GM12878 (cell line): ENCODE measurements around the gene FBRSL1. TPM values are rescaled to one million over a fixed set of nuclear protein-coding genes. Genes with fewer than 3 reads are reported as not detected.

Experiments used
- ATAC-seq: fragments of 200-7000 bp; cut with Tn5 transposase; 3 replicates; pipeline ENCODE4 v1.9.1; 2020; ENCODE audit warnings: mild to moderate bottlenecking, moderate library complexity
- BruUV-seq: library from RNA; stranded (reverse); fragments of 400-500 nt; replicated peaks from 2 replicates; lab custom pipeline; 2021; lab: Mats Ljungman, UMichigan
- CTCF ChIA-PET: fragments of 300-600 bp; sonication (Branson Sonifier 250); formaldehyde crosslinking; extraction: SDS; loops from one replicate; lab custom pipeline; 2021; ENCODE audit warnings: inconsistent platforms; lab: Yijun Ruan, JAX
- POLR2A ChIA-PET: fragments of 350-600 bp; formaldehyde crosslinking; extraction: SDS; loops from one replicate; lab custom pipeline; 2021; ENCODE audit warnings: inconsistent platforms; lab: Charles Lee
- RAD21 ChIA-PET: fragments of 300-600 bp; sonication (Branson Sonifier 250); formaldehyde crosslinking; loops from one replicate; lab custom pipeline; 2023; ENCODE audit warnings: antibody characterized with exemption; ENCODE audit not compliant: unreplicated experiment; lab: Charles Lee
- SMC1A ChIA-PET: fragments of 300-600 bp; sonication (Branson Sonifier 250); formaldehyde crosslinking; loops from one replicate; lab custom pipeline; 2023; ENCODE audit not compliant: unreplicated experiment, uncharacterized antibody; lab: Charles Lee
- DNase-seq: peaks from one replicate; pipeline ENCODE4 v3.0.0-alpha.2; 2011; ENCODE audit warnings: low read depth, low spot score
- FAIRE-seq: peaks from 3 replicates; lab custom pipeline; 2011; peaks lifted over from hg19 to GRCh38; lab: Jason Lieb, UNC
- H2AFZ ChIP-seq: 2 replicates; pipeline ENCODE4 v1.6.0; 2011; ENCODE audit warnings: low read depth, low read length, control low read depth; ENCODE audit not compliant: control insufficient read depth
- H3K27ac ChIP-seq: 2 replicates; pipeline ENCODE4 v1.5.1; 2011; ENCODE audit warnings: control low read depth; ENCODE audit not compliant: control insufficient read depth, insufficient read depth
- H3K27me3 ChIP-seq, 2 experiments: replicated peaks in 1 of 2; 2 replicates each; pipeline versions ENCODE4 v1.6.0 to v1.6.1; 2011; ENCODE audit warnings: low read length in 1 of 2; ENCODE audit not compliant: control insufficient read depth in 2 of 2, insufficient read depth in 2 of 2
- H3K36me3 ChIP-seq, 2 experiments: 2 replicates each; pipeline ENCODE4 v1.5.1; 2011; ENCODE audit warnings: low read length in 1 of 2; ENCODE audit not compliant: control insufficient read depth in 2 of 2, insufficient read depth in 2 of 2
- H3K4me1 ChIP-seq: 2 replicates; pipeline ENCODE4 v1.6.1; 2011; ENCODE audit warnings: mild to moderate bottlenecking, low read length, moderate library complexity, mixed read lengths; ENCODE audit not compliant: control insufficient read depth, insufficient read depth
- H3K4me2 ChIP-seq: 2 replicates; pipeline ENCODE4 v1.6.0; 2011; ENCODE audit warnings: control low read depth; ENCODE audit not compliant: control insufficient read depth, insufficient read depth
- H3K4me3 ChIP-seq: fragments of 200-600 bp; sonication (generic); 2 replicates; pipeline ENCODE4 v1.5.1; 2016
- H3K79me2 ChIP-seq: 2 replicates; pipeline ENCODE4 v1.6.0; 2011; ENCODE audit warnings: low read length; ENCODE audit not compliant: control insufficient read depth, insufficient read depth
- H3K9ac ChIP-seq: 2 replicates; pipeline ENCODE4 v1.8.0; 2011; ENCODE audit warnings: low read length, control low read depth, mixed read lengths; ENCODE audit not compliant: control insufficient read depth, insufficient read depth
- H3K9me3 ChIP-seq: replicated peaks from 3 replicates; pipeline ENCODE4 v1.5.1; 2011; ENCODE audit warnings: mild to moderate bottlenecking, low read length; ENCODE audit not compliant: control insufficient read depth, insufficient read depth
- H4K20me1 ChIP-seq: 2 replicates; pipeline ENCODE4 v1.6.0; 2011; ENCODE audit not compliant: control insufficient read depth, insufficient read depth
- CBX3 ChIP-seq: fragments of 200-600 bp; sonication (generic); IDR thresholded peaks from 2 replicates; pipeline ENCODE4 v1.6.1; 2016; ENCODE audit warnings: low read depth, borderline replicate concordance
- CHD2 ChIP-seq: IDR thresholded peaks from 2 replicates; pipeline ENCODE4 v1.6.1; 2011; ENCODE audit warnings: low read depth, low read length, improper control_type of control experiment, borderline replicate concordance
- CREM ChIP-seq: IDR thresholded peaks from 2 replicates; pipeline ENCODE4 v1.6.1; 2014; ENCODE audit warnings: antibody characterized with exemption, low read depth
- IKZF1 ChIP-seq: fragments of 450-650 bp; conservative IDR thresholded peaks from 2 replicates; pipeline ENCODE4 v1.6.1; 2017; ENCODE audit warnings: antibody characterized with exemption, mild to moderate bottlenecking
- KDM1A ChIP-seq: fragments of 200-600 bp; sonication (generic); IDR thresholded peaks from 2 replicates; pipeline ENCODE4 v1.6.1; 2016; ENCODE audit warnings: borderline replicate concordance
- MLLT1 ChIP-seq: fragments of 450-650 bp; IDR thresholded peaks from 2 replicates; pipeline ENCODE4 v1.6.1; 2016; ENCODE audit warnings: mild to moderate bottlenecking
- NFYB ChIP-seq: IDR thresholded peaks from 2 replicates; pipeline ENCODE4 v1.6.1; 2011; ENCODE audit warnings: low read depth, mild to moderate bottlenecking, low read length, improper control_type of control experiment, moderate library complexity; ENCODE audit not compliant: insufficient read depth
- NKRF ChIP-seq: fragments of 450-650 bp; conservative IDR thresholded peaks from 2 replicates; pipeline ENCODE4 v1.6.1; 2017; ENCODE audit warnings: mild to moderate bottlenecking, moderate library complexity
- NR2F1 ChIP-seq: fragments of 450-650 bp; conservative IDR thresholded peaks from 2 replicates; pipeline ENCODE4 v1.6.1; 2017; ENCODE audit warnings: mild to moderate bottlenecking
- PRDM15 ChIP-seq: fragments of 450-650 bp; formaldehyde crosslinking; IDR thresholded peaks from 2 replicates; pipeline ENCODE4 v1.4.0; 2020; ENCODE audit warnings: mild to moderate bottlenecking, moderate library complexity
- SMARCA5 ChIP-seq: fragments of 450-650 bp; IDR thresholded peaks from 2 replicates; pipeline ENCODE4 v1.6.1; 2017; ENCODE audit warnings: mild to moderate bottlenecking
- TAF1 ChIP-seq: IDR thresholded peaks from 2 replicates; pipeline ENCODE4 v1.6.1; 2011; ENCODE audit warnings: mild to moderate bottlenecking, low read depth, low read length, borderline replicate concordance
- TBL1XR1 ChIP-seq: IDR thresholded peaks from 2 replicates; pipeline ENCODE4 v1.6.1; 2012; ENCODE audit warnings: low read depth, low read length, improper control_type of control experiment
- USF1 ChIP-seq: IDR thresholded peaks from 2 replicates; pipeline ENCODE4 v1.6.1; 2011; ENCODE audit warnings: borderline replicate concordance, low read depth, mild to moderate bottlenecking, moderate library complexity, mixed read lengths, low read length; ENCODE audit not compliant: insufficient read depth; ENCODE audit errors: extremely low read length
- YBX1 ChIP-seq: fragments of 450-650 bp; IDR thresholded peaks from 2 replicates; pipeline ENCODE4 v1.6.1; 2016; ENCODE audit warnings: antibody characterized with exemption
- WGBS: methylation state at CpG from one replicate; pipeline ENCODE4 v1.1.6; 2016; ENCODE audit warnings: low lambda C conversion rate; ENCODE audit not compliant: insufficient replicate concordance, insufficient coverage; ENCODE audit errors: missing lambda C conversion rate; 5-methylcytosine and 5-hydroxymethylcytosine counted together
- in situ Hi-C: fragments of 300-500 bp; cut with MboI; formaldehyde crosslinking; loops from 9 replicates; pipeline ENCODE4 v1.14.3; 2018; ENCODE audit warnings: mixed read lengths
- intact Hi-C: fragments of 100-400 bp; cut with micrococcal nuclease; formaldehyde crosslinking; loops from one replicate; pipeline ENCODE4 v1.14.2; 2022; ENCODE audit not compliant: unreplicated experiment
- polyA plus RNA-seq, 11 experiments: library from polyadenylated mRNA; depleted of rRNA in 4 of 11; unstranded in 6 of 11; stranded (reverse) in 5 of 11; fragments of >200 nt; fragmentation: Nextera tagmentation in 4 of 11; fragmentation: Illumina TruSeq in 1 of 11; extraction: Ambion mirVana in 4 of 11; extraction: Trizol in 1 of 11; gene quantifications; 1 replicate in 1 of 11; 2 replicates in 10 of 11; pipeline versions ENCODE4 v1.2.1 to v1.2.3, GENCODE V29; 2011 to 2016; ENCODE audit warnings: inconsistent platforms in 2 of 11, missing spikeins in 2 of 11, low read depth in 1 of 11
- total RNA-seq, 4 experiments: library from RNA; depleted of rRNA in 3 of 4; stranded (reverse); fragments of >200 nt in 3 of 4; fragmentation: Illumina TruSeq in 1 of 4; extraction: Trizol in 1 of 4; gene quantifications; 2 replicates each; pipeline versions ENCODE4 v1.2.1 to v1.2.3, GENCODE V29; 2013 to 2021

FBRSL1 gene
- total and polyA plus RNA-seq, 10 of the 15 experiments (the other 5 are each of a cell fraction or from before 2014, with no cell fraction given), result 0.19 to 55.1 (median 4.1) TPM

GRCh38 chr12:132447327-132447720 is 42.6 kb upstream of the FBRSL1 start:
- in situ Hi-C loops, result no loop called here
- ChIA-PET SMC1A (interaction anchor here (0.5 to 1.4 kb wide), 4 partner anchors 15 to 105 kb away, joined by 3 to 6 read pairs (median 4); no protein-coding TSS in a partner anchor), POLR2A (no interaction called here), RAD21 (no interaction called here), CTCF (interaction anchor here (1.7 kb wide), 1 partner anchor 32 kb away, joined by 5 read pairs; no protein-coding TSS in a partner anchor)
- H3K9ac ChIP-seq, result no peak overlapping the region
- no peaks in the 10 kb centered on the region for H3K27me3 ChIP-seq
- no peaks in the 10 kb centered on the region for H4K20me1 ChIP-seq
- H2AFZ ChIP-seq, result no peak overlapping the region
- no peak overlapping the region for H3K4me2 ChIP-seq
- DNase-seq (no peak), FAIRE-seq (no peak), ATAC-seq (no peak)
- intact Hi-C loops, result no loop called here
- WGBS, result 91% methylated on average over 11 of the region's 14 CpGs
- H3K27ac ChIP-seq, result no peak overlapping the region
- H3K79me2 ChIP-seq, result no peaks in the 10 kb centered on the region
- H3K4me3 ChIP-seq, result no peak overlapping the region
- BruUV-seq, result no TSS peak
- no peaks in the 10 kb centered on the region for H3K36me3 ChIP-seq
- H3K4me1 ChIP-seq, result peaks cover 24% of the 10 kb centered on the region
- H3K9me3 ChIP-seq, result no peaks in the 10 kb centered on the region
- TF ChIP-seq IKZF1 (no peak), CHD2 (no peak), MLLT1 (no peak), TBL1XR1 (no peak), NR2F1 (no peak), YBX1 (no peak), NKRF (no peak), KDM1A (no peak), SMARCA5 (no peak), CREM (no peak), CBX3 (no peak), PRDM15 (CRISPR knock-in tag) (no peak), NFYB (no peak), TAF1 (no peak), USF1 (no peak)
